Activated CD4-positive, alpha-beta T cell treated with anti-CD3 and anti-CD28 coated beads, Interleukin-2, amount 50 U/mL, for 16 hours (primary cell): ENCODE measurements around the gene SPPL3.
A peak's percentile ranks its signal among the peaks of the same experiment; 100 is the strongest.
"Not testable (repeated sequence)": the region's sequence is repeated elsewhere in the genome, so short reads cannot be mapped to it uniquely, and the experiment has no call there.

ENCODE experiments used
- DNase-seq: peaks from one replicate; pipeline ENCODE4 v3.0.0-alpha.2; 2020

Gene SPPL3

DNA sequence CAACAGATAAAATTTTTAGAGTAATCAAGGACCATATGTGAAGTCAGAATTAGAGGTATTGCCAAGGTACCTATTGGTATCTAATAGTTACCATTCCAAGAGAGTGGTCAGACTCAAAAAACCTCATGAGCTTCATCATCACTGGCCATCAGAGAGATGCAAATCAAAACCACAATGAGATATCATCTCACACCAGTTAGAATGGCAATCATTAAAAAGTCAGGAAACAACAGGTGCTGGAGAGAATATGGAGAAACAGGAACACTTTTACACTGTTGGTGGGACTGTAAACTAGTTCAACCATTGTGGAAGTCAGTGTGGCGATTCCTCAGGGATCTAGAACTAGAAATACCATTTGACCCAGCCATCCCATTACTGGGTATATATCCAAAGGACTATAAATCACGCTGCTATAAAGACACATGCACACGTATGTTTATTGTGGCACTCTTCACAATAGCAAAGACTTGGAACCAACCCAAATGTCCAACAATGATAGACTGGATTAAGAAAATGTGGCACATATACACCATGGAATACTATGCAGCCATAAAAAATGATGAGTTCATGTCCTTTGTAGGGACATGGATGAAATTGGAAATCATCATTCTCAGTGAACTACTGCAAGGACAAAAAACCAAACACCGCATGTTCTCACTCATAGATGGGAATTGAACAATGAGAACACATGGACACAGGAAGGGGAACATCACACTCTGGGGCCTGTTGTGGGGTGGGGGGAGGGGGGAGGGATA, 65.4 kb downstream of the SPPL3 start:
- DNase-seq = not testable (repeated sequence)

DNA sequence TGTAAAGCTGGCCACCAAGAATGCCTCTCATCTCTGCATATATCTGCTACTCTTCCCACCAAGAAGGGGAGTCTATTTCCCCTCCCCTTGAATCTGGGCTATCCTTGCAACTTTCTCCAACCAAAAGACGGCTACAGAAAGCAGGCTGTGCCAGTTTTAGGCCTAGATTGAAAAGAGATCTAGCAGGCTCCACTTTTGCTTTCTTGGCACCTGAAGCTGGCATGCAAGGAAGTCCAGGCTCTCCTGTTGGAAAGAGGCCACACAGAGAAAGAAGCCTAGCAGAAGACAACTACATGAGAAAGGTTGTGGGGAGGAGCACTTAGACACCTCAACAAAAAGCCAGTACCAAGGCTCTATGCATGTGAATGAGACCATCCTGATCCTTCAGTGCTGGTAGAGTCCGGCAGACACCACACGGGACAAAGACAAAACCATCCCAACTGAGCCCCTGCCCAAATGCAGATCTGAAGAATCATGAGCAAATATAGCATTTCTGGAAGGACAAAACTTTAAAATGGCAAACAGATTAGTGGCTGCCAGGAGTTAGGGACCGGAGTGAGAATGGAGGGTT, 68.0 kb downstream of the SPPL3 start:
- no peak for DNase-seq

DNA sequence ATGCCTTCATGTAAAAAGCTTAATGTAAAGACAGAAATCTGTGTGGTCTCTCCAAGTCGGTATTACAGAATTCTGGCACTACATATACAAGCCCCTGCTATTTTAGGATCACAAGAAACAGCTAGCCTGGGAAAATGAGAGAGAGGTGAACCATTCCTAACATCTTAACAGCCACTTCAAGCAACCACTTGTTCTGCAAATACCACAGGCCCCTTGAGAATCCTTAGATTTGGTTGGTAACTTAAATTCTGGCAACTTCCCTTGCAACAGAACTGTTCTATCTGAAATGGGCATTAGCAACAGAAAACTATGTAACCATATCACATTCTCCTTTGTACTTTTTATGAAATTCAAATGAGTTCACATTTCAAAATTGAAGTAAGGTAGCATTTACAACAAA, 68.5 kb downstream of the SPPL3 start:
- DNase-seq = no peak

DNA sequence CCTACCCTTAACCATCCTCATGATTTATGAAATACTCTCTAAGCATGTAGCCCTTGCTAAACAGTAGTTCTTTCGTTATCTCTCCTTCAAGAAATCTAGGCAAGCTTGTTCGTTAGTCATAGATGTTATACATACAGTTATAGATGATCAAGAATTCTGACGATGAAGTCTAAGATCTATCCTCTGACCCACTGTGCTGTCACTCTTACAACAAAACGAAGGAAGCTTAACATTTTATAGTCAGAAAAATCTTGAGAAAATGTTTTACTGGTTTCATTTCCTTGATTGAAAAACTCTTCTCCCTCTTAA, 68.9 kb downstream of the SPPL3 start:
- no peak for DNase-seq

DNA sequence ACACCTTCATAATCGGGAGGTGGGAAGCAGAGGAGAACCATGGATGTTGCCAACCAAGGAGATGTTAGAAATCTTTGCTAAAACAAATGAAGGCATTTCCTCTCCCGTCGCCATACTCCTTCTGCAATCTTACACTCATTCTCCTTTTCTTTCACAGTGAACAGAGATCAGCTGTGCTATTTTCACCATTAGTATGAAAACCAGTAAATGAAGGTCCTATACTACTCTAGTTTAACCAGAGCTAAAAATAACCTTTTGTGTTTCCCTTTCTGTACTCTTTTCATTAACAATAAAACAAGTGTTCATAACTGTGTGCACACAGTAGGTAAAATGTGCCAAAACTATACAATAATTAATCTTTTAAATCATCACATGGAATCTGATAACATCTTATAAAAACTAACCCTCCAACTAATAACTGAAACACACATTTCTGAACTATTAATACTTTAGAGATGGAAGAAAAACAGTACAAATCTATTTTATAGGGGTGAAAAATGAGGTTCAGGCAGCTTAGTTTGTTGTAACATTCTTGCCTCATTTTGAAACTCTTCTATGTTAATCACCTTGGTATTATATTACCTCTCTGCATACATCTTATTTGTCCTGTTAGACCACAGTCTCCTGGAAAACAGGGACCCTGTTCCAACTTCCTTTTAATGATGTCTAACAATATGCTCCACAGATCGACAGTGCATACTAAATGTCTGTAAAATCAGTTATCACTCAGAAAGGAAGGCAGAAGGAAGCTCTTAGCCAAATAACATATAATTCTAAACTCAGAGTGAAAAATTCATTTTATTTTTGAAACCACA, 69.5 kb downstream of the SPPL3 start:
- no peak for DNase-seq

DNA sequence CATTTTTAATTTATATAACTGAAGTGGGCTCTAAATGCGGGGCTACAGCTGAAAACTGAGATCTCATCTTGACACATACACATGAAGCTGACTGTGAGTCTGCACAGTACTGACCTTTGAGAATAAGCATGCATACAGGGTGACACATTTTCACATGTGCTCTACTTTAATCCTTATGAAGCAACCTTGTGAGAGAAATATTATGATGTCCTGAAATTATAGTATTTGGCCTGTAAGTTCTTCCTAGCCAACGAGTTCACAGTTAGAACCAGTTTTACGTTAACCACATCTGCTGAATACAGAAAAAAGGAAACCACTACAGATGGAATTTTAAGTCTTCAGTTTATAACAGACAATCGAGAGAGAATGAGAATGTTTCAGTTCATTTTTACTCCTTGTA, 70.3 kb downstream of the SPPL3 start:
- no peak for DNase-seq

DNA sequence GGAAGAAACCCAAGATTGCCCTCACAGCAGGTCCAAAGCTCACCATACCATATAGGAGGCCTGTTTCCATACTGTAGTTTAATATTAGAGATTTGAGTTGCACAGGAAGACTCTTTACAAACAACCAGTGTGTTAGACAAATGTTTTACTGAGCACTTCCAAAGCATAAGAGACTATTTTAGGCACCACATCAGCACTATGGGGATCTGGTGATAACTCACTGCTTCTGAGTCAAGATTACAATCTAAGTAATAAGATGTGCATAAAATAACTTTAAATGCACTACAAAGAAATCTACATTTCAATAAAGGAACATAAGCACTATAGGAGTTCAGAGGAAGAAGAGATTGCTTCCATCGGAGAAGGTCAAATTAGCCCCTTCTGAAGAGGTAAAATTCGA, 71.4 kb downstream of the SPPL3 start:
- no peak for DNase-seq

DNA sequence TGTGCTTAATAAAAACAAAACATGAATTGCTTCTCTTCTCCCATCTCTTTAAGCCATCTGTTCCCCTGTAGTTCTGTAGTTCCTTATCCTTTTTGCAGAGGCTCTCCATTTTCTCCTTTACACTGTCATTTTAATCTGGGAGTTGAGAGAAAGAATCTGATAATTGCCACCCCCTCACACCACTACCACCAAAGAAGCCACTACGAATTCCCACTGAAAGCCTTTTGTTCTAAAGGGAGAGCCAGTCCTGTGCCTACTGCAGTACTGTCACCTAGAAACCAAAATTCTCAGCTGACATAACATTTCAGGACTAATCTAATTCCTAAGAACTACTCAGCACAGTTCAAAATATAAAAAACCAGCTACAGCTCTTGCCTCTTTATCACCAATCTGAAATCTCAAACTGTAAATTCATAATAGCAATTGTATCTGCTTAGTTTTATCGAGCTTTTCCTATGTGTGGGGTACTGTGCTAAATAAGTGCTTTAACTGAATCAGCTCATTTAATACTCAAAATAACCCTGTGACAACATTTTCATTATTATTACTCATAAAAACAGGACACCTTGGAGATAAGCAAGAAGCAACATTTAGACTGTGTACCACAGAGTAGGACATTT, 72.4 kb downstream of the SPPL3 start:
- no peak for DNase-seq

DNA sequence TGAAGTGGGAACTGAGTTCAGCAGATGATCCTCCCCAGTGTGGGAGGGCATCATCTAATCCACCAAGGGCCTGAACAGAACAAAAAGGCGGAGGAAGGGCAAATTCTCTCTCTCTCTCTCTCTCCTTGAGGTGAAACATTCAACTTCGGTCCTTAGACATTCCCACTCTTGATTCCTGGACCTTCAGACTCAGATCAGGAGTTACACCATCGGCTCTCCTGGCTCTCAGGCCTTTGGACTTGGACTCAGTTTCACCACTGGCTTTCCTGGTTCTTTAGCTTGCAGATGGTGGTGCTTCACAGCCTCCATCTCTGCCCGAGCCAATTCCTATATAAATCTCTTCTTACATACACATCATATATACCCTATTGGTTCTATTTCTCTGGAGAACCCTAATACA, 73.2 kb downstream of the SPPL3 start:
- no peak for DNase-seq

DNA sequence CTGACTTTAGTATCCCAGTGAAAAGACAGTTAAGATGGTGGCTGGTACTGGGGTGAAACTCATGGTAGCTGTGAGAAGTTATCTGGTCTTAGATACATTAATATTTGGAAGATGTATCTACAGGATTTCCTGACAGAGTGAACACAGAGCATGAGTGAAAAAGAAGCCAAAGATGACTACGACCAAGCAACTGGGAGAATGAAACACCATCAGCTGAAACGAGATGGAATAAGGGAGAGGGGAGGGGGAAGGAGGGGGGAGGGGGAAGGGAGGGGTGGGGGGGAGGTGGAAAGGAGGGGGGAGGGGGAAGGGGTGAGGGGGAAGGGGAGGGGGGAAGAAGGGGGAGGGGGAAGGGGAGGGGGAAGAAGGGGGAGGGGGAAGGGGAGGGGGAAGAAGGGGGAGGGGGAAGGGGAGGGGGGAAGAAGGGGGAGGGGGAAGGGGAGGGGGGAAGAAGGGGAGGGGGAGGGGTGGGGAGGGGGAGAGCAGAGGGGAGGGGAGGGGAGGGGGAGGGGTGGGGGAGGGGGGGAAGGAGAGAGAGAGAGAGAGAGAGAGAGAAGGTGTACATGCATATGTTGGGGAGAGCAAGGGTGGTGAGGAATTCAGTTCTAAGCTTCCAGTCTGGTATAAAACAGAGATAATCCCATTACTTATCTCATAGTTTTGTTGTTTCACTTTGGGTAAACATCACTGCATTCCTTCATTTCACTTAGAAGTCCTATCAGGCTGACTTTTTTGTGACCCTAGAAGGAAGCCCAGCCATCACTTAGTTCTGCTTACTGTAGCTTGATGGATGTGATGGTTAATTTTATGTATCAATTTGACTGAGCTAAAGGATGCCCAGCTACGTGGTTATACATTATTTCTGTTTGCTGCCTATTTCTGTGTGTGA, 73.9 kb downstream of the SPPL3 start:
- no peak for DNase-seq

DNA sequence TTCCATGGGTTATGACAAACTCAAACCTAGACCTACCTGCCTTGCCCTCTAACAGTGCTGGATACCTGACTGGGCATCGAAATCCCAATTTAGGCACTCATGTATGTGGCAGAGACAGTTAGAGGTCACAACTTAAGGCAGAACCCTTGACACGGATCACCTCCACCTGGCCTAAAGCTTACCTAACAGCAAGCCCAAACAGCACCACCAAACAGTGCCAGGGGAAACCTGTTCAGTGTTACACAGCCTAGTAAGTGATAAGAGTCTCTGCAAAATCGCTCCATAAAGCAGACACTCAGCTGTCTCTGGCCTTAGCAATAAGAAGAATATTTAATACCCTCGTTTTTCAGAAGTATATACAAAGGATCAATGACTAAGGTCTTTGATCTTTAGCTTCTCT, 77.8 kb downstream of the SPPL3 start:
- no peak for DNase-seq

DNA sequence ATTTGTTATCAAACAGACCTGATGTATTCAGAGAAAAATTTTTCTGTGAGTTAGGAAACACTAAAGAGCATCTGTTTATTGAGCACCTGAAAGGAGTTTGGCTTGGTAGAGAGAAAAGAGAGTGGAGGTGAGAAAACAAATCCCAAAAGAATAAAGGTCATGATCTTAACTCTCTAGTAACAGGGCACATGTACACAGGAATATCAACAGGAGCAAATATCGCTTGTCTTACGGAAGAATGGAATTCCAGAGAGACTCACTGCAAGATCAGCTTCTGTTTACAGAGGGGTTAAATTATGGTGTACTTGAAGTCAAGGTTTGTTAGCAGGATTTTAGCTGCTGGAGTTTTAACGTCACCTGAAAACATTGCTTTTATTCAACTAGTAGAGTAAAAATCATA, 78.8 kb downstream of the SPPL3 start:
- no peak for DNase-seq

DNA sequence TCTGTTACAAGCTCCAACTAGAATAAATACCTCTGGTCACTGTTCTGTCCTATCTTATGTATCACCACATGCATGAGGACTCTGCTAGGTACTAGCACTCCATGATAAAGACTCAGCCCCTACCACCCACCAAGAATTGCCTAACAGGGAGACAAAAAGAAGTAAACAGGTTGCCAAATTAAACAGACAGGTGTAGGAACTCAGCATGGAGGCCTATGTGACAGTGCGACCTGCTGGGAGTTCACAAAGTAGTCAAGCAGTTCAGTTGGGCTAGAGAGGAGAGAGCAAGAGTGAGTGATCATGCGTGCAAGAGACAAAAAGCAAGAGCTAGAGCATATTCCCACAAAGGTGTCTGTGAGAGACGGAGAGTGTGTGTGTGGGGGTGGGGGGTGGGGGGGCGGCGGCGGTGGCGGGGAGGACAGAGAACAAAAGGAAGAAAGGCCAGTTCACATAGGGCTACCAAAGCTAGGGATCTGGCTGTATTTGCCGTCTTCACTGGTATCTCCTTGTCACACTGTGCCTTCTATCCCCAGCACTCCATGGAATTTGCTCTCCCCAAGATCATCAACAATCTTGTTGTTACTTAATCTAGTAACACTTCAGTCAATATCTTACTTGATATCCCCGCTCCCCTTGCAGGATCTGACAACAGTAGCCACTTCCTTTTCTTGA, 81.2 kb downstream of the SPPL3 start:
- no peak for DNase-seq

DNA sequence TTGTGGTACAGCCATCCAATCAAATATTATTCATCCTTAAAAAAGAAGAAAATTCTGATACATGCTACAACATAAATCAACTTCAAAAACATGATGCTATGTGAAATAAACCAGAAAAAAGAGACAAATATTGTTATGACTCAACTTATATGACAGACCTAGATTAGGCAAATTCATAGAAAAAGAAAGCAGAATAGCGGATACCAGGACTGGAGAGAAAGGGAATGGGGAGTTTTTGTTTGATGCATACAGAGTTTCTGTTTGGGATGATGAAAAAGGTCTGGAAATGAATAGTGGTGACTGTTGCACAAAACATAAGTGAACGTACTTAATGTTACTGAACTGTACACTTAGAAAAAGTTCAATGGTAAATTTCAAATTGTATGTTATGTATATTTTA, 82.3 kb downstream of the SPPL3 start:
- peak; percentile 73 for DNase-seq

DNA sequence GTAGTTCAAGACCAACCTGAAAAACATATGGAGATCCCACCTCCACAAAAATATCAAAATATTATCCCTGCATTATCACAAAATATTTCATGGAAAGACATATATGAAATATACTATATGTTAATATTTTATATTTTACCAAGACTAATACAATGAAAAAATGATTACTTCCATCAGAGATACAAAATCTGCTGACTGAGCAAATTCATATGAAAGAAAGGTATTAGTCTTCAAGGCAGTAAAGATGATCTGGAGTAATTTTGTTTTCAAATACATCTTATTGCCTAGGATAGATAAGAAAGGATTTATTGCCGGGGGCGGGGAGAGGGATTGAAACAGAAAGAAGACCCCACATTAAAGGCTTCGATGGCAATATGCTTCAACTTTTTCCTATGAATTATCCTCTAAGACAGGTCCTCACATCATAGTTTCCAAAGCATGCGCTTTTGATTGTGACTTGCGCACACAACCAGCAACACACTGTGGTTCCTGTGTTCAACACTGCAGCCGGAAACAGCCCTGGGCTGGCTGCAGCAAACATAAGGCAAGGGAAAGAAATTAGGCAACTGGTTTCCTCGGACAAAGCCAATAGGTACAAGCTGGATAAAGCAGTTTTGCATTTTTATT, 83.2 kb downstream of the SPPL3 start:
- peak; percentile 63 for DNase-seq

DNA sequence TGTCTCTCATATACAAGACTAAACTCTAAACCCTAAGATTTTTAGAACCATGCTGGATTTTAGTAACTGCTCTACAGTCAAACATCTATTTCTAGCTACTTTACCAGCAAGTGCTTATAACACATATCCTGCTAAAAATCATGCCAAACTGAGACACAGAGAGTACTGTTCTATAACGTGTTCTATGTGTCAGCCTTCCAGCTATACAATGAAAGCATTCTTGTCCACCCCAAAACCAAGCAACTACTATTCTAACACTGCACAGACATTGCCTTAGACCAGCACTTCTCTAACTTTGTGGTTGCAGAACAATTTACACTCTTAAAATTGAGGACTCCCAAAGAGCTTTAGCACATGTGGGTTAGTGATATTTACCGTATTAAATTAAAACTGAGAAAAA, 85.7 kb downstream of the SPPL3 start:
- no peak for DNase-seq

DNA sequence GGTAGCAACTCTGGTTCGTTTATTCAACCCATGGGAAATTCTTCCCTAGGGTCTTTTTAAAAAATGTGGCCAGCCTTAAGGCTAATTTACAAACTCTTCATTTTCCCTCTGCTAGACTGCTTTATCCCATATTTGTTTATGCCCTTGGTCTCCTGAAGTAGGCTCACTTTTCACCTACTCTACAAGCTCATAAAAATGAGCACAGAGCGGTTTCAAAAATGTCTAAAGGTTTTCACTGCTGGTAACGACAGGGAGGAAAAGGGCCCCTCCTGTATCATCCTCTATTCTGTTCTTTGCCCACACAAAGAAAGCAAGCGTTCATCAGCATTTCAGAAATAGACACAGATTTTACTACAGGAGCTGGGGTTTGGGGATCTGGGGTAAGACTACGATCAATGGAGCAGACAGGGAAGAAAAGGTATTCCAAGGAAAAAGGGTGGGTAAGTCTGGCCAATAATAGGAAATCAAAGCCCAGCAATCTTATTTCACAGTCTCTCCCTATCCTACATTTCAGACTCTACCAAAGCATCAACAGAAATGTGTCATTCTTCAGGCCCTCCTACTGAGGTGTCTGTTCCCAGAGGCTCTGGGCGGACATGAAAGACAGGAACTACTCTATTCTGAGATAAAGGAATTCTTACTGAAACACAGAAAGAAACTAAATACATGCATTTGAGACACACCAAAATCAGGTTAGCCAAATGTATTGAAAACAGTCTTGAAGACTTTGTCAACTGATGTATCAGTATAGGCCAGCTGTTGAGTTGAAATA, 86.4 kb downstream of the SPPL3 start:
- DNase-seq = no peak

DNA sequence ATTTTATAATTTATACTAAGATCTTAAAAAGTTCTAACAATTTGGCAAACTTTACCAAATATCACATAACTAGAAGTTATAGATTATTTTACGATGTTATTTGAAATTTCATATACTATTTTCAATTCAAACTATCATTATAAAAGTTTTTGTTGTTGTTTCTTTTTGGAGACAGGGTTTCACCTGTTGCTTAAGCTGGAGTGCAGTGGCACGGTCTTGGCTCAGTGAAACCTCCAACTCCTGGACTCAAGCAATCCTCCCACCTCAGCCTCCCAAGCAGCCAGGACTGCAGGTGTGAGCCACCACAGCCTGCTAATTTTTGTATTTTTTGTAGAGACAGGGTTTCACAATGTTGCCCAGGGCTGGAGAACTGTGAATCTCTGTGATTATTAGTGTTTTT, 87.8 kb downstream of the SPPL3 start:
- DNase-seq = no peak

DNA sequence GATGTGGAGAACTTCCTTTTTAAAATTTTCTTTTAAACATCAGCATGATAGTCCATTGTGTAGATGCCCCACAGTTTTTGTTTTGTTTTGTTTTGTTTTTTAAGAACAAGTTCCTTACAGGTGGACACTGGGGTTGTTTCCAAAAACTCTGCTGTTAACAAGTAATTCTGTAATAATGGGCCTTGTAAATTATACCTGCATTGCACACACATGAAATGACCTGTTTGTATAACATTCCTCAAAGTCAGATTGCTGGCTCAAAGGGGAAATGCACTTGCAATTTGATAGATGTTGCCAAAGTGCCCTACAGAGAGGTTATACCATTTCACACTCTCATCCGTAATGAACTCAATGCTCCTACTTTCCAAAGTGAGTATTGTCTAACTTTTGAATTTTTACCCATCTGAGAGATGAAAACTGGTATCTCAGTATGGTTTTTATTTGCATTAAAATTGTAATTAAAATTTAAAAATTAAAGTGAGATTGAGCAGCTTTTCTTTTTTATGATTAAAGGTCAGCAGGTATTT, 89.2 kb downstream of the SPPL3 start:
- DNase-seq = no peak

DNA sequence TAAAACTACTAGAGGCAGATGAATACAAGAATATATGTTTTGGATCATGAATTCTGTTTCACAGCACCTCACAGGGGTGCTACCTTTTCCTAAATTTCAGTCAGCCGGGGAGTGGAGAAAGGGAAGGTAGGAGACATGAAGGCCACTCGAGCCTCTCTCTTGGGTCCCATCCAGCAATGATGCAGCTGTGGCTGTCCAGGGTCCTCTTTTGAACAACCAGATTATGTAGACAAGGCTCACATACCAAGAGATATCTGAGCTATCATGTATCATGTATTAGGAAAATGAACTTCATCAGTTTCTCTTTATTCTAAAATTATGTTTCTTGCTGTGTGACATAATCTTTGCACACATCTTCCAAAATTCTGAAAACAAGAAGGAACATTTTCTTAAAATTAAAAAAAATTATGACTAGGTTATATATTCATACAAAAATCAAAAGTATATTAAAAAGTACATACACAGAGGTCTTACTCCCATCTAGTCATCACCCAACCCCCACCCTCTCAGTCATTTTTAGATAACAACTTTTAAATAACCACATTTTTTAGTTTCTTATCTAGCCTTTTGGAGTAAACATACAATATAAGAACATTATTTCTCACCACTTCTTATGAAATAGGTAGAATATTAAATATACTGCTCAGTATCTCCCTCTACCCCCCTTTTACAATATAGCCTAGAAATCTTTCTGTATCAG, 89.8 kb downstream of the SPPL3 start:
- DNase-seq = no peak
